ENCODE measurements around the gene TBC1D22A.

Gene TBC1D22A

GRCh38 chr22:47191671-47192650 lies 429.5 kb downstream of the TBC1D22A start:
- DNase-seq (ENCODE audit: low spot score), result no peak

- no peak for DNase-seq (ENCODE audit: low spot score)
Observed at GRCh38 chr22:47192651-47193437, 430.4 kb downstream of the TBC1D22A start.

- DNase-seq (ENCODE audit: low spot score), result no peak
Observed at GRCh38 chr22:47193606-47194329, 431.3 kb downstream of the TBC1D22A start.

GRCh38 chr22:47194476-47195155 lies 432.2 kb downstream of the TBC1D22A start:
- no peak for DNase-seq (ENCODE audit: low spot score)

- no peak for DNase-seq (ENCODE audit: low spot score)
Observed at GRCh38 chr22:47195156-47195483, 432.7 kb downstream of the TBC1D22A start.

GRCh38 chr22:47195484-47196165 lies 433.2 kb downstream of the TBC1D22A start:
- DNase-seq (ENCODE audit: low spot score), result no peak

- DNase-seq (ENCODE audit: low spot score), result no peak
Observed at GRCh38 chr22:47196166-47196849, 433.9 kb downstream of the TBC1D22A start.

GRCh38 chr22:47196881-47197772 lies 434.7 kb downstream of the TBC1D22A start:
- DNase-seq (ENCODE audit: low spot score), result no peak

GRCh38 chr22:47197773-47198500 lies 435.5 kb downstream of the TBC1D22A start:
- DNase-seq (ENCODE audit: low spot score), result no peak

GRCh38 chr22:47198801-47199251 lies 436.4 kb downstream of the TBC1D22A start:
- DNase-seq (ENCODE audit: low spot score), result no peak

- no peak for DNase-seq (ENCODE audit: low spot score)
Observed at GRCh38 chr22:47199261-47199978, 437.0 kb downstream of the TBC1D22A start.

GRCh38 chr22:47199979-47200272 lies 437.5 kb downstream of the TBC1D22A start:
- DNase-seq (ENCODE audit: low spot score), result no peak

- no peak for DNase-seq (ENCODE audit: low spot score)
Observed at GRCh38 chr22:47200273-47201051, 438.0 kb downstream of the TBC1D22A start.

- no peak for DNase-seq (ENCODE audit: low spot score)
Observed at GRCh38 chr22:47201186-47201995, 438.9 kb downstream of the TBC1D22A start.

GRCh38 chr22:47201996-47202818 lies 439.8 kb downstream of the TBC1D22A start:
- DNase-seq (ENCODE audit: low spot score), result no peak

Data from hepatic stellate cell (primary cell).